Parathyroid adenoma (tissue), 2 donors: ENCODE data around the gene NUMBL.
"Not testable (repeated sequence)": the region's sequence is repeated elsewhere in the genome, so short reads cannot be mapped to it uniquely, and the experiment has no call there.

Experiments
- H2AFZ ChIP-seq: fragments of 300-600 bp; sonication (generic); one replicate; pipeline ENCODE4 v1.7.0; 2017; ENCODE audit warnings: antibody characterized with exemption, mild to moderate bottlenecking
- H3K27ac ChIP-seq: fragments of 300-600 bp; sonication (generic); one replicate; pipeline ENCODE4 v1.7.0; 2017
- H3K27me3 ChIP-seq: fragments of 300-600 bp; sonication (generic); one replicate; pipeline ENCODE4 v1.7.0; 2017; ENCODE audit warnings: low read length; ENCODE audit not compliant: control insufficient read depth, insufficient read depth
- H3K36me3 ChIP-seq: fragments of 300-600 bp; sonication (generic); one replicate; pipeline ENCODE4 v1.7.0; 2017; ENCODE audit warnings: low read length; ENCODE audit not compliant: control insufficient read depth, insufficient read depth
- H3K4me1 ChIP-seq: fragments of 300-600 bp; sonication (generic); one replicate; pipeline ENCODE4 v1.7.0; 2017; ENCODE audit warnings: control low read depth
- H3K4me2 ChIP-seq: fragments of 300-600 bp; sonication (generic); one replicate; pipeline ENCODE4 v1.7.0; 2017; ENCODE audit warnings: low read length
- H3K4me3 ChIP-seq: fragments of 300-600 bp; sonication (generic); one replicate; pipeline ENCODE4 v1.7.0; 2017; ENCODE audit warnings: low read depth, low read length
- H3K79me2 ChIP-seq: fragments of 300-600 bp; sonication (generic); one replicate; pipeline ENCODE4 v1.7.0; 2017; ENCODE audit warnings: control low read depth
- H3K9ac ChIP-seq: fragments of 300-600 bp; sonication (generic); one replicate; pipeline ENCODE4 v1.7.0; 2017; ENCODE audit warnings: mild to moderate bottlenecking
- H3K9me3 ChIP-seq: fragments of 300-600 bp; sonication (generic); one replicate; pipeline ENCODE4 v1.7.0; 2017; ENCODE audit warnings: low read length; ENCODE audit not compliant: control insufficient read depth
- TF ChIP-seq, protein P1 (sequence below): fragments of 300-600 bp; sonication (generic); IDR thresholded peaks from one replicate; pipeline ENCODE4 v1.7.0; 2017; ENCODE audit warnings: antibody characterized with exemption, mild to moderate bottlenecking
- donor health status: primary hyperparathyroidism.

Gene NUMBL

DNA sequence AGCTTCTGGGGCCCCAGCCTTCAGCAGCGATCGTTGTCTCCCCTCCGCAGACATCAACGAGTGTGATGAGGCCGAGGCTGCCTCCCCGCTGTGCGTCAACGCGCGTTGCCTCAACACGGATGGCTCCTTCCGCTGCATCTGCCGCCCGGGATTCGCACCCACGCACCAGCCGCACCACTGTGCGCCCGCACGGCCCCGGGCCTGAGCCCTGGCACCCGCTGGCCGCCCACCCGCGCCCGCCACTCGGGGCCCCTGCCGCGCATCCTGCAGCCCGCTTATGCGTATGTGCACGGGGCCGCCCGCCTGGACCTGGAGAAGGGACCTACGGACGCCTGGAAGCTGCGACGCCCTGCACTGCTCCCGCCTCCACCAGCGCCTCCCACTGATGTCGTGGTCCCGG lies 61.1 kb downstream of the NUMBL start:
- no peaks in the 10 kb centered on the region for H3K36me3 ChIP-seq
- TF ChIP-seq, protein P1, sequence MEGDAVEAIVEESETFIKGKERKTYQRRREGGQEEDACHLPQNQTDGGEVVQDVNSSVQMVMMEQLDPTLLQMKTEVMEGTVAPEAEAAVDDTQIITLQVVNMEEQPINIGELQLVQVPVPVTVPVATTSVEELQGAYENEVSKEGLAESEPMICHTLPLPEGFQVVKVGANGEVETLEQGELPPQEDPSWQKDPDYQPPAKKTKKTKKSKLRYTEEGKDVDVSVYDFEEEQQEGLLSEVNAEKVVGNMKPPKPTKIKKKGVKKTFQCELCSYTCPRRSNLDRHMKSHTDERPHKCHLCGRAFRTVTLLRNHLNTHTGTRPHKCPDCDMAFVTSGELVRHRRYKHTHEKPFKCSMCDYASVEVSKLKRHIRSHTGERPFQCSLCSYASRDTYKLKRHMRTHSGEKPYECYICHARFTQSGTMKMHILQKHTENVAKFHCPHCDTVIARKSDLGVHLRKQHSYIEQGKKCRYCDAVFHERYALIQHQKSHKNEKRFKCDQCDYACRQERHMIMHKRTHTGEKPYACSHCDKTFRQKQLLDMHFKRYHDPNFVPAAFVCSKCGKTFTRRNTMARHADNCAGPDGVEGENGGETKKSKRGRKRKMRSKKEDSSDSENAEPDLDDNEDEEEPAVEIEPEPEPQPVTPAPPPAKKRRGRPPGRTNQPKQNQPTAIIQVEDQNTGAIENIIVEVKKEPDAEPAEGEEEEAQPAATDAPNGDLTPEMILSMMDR = no peak
- H3K27ac ChIP-seq = no peak overlapping the region

DNA sequence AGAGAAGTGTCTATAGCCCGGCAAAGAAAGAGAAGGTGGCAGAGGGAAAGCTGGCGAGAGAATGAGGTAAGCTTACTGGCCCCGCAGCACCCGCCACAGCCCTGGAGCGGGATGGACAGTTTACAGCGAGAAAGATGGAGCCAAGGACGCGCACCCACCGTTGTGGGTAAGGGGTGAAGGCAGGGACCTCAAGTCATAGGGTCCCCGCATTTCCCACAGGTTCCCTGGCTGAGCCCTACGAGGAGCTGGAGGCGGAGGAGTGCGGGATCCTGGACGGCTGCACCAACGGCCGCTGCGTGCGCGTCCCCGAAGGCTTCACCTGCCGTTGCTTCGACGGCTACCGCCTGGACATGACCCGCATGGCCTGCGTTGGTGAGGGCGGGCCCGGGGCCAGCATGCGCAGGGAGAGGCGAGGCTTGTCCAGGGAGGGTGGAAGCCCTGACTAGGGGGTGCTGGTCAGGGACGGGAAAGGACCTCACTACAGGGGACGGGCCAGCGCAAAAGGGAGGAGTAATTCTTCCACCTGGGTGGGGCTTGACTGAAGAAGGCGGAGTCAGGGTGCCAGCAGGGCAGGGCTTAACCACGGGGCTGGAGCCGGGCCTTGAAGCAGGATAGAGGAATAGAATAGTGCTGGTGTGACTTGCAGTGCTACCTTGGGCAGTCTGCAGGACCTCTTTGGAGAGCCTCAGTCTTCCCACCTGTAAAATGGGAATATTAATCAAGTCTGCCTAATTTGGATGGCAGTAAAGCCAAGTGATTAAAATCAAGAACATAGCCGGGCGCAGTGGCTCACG lies 62.8 kb downstream of the NUMBL start:
- TF ChIP-seq, protein P1 = no peak
- H3K4me3 ChIP-seq = no peak overlapping the region
- no peaks in the 10 kb centered on the region for H3K9me3 ChIP-seq
- H3K4me1 ChIP-seq = peaks cover 3% of the 10 kb centered on the region
- H3K27ac ChIP-seq = no peak overlapping the region
- H2AFZ ChIP-seq = no peak overlapping the region
- H3K79me2 ChIP-seq = no peaks in the 10 kb centered on the region
- H3K9ac ChIP-seq = no peak overlapping the region
- no peaks in the 10 kb centered on the region for H3K36me3 ChIP-seq
- no peak overlapping the region for H3K4me2 ChIP-seq
- no peaks in the 10 kb centered on the region for H3K27me3 ChIP-seq

More for the DNA sequence above, 61.1 kb downstream of the NUMBL start:
- H3K79me2 ChIP-seq = no peaks in the 10 kb centered on the region
- no peaks in the 10 kb centered on the region for H3K9me3 ChIP-seq
- no peak overlapping the region for H3K4me3 ChIP-seq
- no peaks in the 10 kb centered on the region for H3K27me3 ChIP-seq
- no peak overlapping the region for H3K4me2 ChIP-seq
- H3K4me1 ChIP-seq = peaks cover 3% of the 10 kb centered on the region
- H2AFZ ChIP-seq = no peak overlapping the region
- no peak overlapping the region for H3K9ac ChIP-seq

DNA sequence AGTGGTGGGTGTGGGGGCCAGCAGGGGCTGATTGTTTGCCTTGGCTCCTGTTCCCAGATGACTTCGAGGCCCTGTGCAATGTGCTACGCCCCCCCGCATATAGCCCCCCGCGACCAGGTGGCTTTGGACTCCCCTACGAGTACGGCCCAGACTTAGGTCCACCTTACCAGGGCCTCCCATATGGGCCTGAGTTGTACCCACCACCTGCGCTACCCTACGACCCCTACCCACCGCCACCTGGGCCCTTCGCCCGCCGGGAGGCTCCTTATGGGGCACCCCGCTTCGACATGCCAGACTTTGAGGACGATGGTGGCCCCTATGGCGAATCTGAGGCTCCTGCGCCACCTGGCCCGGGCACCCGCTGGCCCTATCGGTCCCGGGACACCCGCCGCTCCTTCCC lies 63.5 kb downstream of the NUMBL start:
- H3K4me3 ChIP-seq = no peak overlapping the region
- H3K36me3 ChIP-seq = no peaks in the 10 kb centered on the region
- peaks cover 3% of the 10 kb centered on the region for H3K4me1 ChIP-seq
- H3K79me2 ChIP-seq = no peaks in the 10 kb centered on the region
- H3K4me2 ChIP-seq = no peak overlapping the region
- H2AFZ ChIP-seq = no peak overlapping the region
- no peaks in the 10 kb centered on the region for H3K9me3 ChIP-seq
- no peaks in the 10 kb centered on the region for H3K27me3 ChIP-seq
- no peak overlapping the region for H3K9ac ChIP-seq
- TF ChIP-seq, protein P1 = no peak
- no peak overlapping the region for H3K27ac ChIP-seq

DNA sequence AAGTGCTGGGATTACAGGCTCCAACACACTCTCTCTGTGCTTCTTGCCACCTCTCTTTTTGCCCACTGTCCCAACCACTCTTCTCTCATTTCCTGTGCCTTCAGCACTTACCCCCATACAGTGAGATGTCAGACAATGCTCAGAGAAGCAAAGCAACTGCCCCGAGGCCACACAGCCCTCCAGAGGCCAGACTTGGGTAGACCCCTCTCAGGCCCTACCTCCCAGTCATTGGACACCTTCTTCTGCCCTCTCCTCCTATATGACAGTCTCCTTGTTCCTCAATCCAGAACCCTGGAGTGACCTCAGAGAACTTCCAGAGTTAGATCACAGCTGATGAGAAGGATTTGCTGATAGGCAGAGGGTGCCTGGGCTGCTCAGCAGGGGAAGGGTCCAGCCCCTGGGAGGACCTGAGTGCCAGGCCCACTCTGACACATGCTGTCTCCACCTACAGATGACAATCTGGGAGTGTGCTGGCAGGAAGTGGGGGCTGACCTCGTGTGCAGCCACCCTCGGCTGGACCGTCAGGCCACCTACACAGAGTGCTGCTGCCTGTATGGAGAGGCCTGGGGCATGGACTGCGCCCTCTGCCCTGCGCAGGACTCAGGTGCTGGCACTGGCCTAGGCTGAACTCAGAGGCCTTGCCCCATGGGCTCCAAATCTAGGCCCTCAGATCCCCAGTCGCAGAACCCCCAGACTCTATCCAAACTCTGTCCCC lies 64.9 kb downstream of the NUMBL start:
- no peak overlapping the region for H3K4me3 ChIP-seq
- no peak overlapping the region for H3K27ac ChIP-seq
- H3K4me1 ChIP-seq = peaks cover 3% of the 10 kb centered on the region
- no peak overlapping the region for H3K4me2 ChIP-seq
- no peaks in the 10 kb centered on the region for H3K27me3 ChIP-seq
- H3K9me3 ChIP-seq = no peaks in the 10 kb centered on the region
- no peaks in the 10 kb centered on the region for H3K79me2 ChIP-seq
- TF ChIP-seq, protein P1 = no peak
- H2AFZ ChIP-seq = peak overlapping the region; percentile 2
- H3K9ac ChIP-seq = no peak overlapping the region
- H3K36me3 ChIP-seq = no peaks in the 10 kb centered on the region

DNA sequence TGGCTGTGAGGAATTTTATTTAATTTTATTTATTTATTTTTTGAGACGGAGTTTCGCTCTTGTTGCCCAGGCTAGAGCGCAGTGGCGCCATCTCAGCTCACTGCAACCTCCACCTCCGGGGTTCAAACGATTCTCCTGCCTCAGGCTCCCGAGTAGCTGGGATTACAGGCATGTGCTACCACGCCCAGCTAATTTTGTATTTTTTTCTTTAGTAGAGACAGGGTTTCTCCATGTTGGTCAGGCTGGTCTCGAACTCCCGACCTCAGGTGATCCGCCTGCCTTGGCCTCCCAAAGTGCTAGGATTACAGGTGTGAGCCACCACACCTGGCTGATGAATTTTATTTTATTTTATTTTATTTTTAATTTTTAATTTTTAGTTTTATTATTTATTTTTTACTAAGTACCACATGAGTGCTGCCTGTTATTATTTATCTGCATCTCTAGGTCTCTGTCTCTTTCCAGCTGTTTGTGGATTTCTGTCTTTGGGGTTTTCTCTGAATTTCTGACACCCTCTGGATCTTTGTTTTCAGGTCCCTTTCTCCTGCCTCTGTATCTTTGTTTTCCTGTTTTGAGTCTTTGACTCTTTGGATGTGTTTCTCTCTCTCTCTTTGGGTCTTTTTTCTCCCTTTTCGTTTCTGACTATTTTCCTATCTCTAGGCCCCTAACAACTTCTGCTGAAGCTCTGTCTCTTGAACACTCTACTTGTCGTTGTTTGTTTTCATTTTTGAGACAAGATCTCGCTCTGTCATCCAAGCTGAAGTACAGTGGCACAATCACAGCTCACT lies 65.9 kb downstream of the NUMBL start:
- not testable (repeated sequence) for H3K4me1 ChIP-seq, H2AFZ ChIP-seq, H3K27me3 ChIP-seq, H3K27ac ChIP-seq, H3K4me2 ChIP-seq, H3K9me3 ChIP-seq, H3K36me3 ChIP-seq, H3K9ac ChIP-seq, H3K4me3 ChIP-seq, H3K79me2 ChIP-seq
